ENCODE measurements around the gene ZFP36L1. TPM values are rescaled to one million over a fixed set of nuclear protein-coding genes. Genes with fewer than 3 reads are reported as not detected.
A peak's percentile ranks its signal among the peaks of the same experiment; 100 is the strongest.

ZFP36L1 gene
- total and polyA plus RNA-seq, 2 of the 13 experiments (the other 11 are each of a cell fraction or from before 2014, with no cell fraction given), result 7.4 to 10.2 TPM

- peak; percentile 42; the same call in 1 of the 2 replicates for TF ChIP-seq SNAPC4 (CRISPR knock-in tag; IDR thresholded peaks at IDR 0.05)
- TF ChIP-seq DDIT3 (CRISPR knock-in tag; IDR thresholded peaks at IDR 0.05), result no peak
- no peak for TF ChIP-seq ATF6 (CRISPR knock-in tag; conservative IDR thresholded peaks at IDR 0.05)
- TF ChIP-seq SAP130 (CRISPR knock-in tag; IDR thresholded peaks at IDR 0.05; ENCODE audit: low read depth), result peak; percentile 49; the same call in 1 of the 2 replicates
- TF ChIP-seq PRDM10 (CRISPR knock-in tag; IDR thresholded peaks at IDR 0.05; ENCODE audit: low read depth), result peak; percentile 12; the same call in 1 of the 2 replicates
- no peak for TF ChIP-seq HIC2 (CRISPR knock-in tag; IDR thresholded peaks at IDR 0.05; ENCODE audit: low read depth)
- TF ChIP-seq ATF7-NPFF (CRISPR knock-in tag; IDR thresholded peaks at IDR 0.05; ENCODE audit: low read depth), result peak; percentile 23; the same call in 1 of the 2 replicates
- TF ChIP-seq U2AF1 (optimal IDR thresholded peaks at IDR 0.05; ENCODE audit: low read depth, low read length), result no peak
- peak; percentile 57 for TF ChIP-seq ZFX (CRISPR knock-in tag; IDR thresholded peaks at IDR 0.05; ENCODE audit: low read depth)
- TF ChIP-seq PHF21A (CRISPR knock-in tag; IDR thresholded peaks at IDR 0.05), result peak; percentile 39; the same call in 1 of the 2 replicates
- TF ChIP-seq MEF2D (CRISPR knock-in tag; IDR thresholded peaks at IDR 0.05), result 0 out of 2 replicates have a peak, but pooled peaks have one; percentile 66
- TF ChIP-seq CEBPZ (IDR thresholded peaks at IDR 0.05; ENCODE audit: low read length), result no peak
These were observed 14.3 kb upstream of the ZFP36L1 start (continued) for GRCh38 chr14:68807148-68807600.

Data from HepG2 (cell line).